ENCODE results near the gene PRRG4. TPM values are rescaled to one million over a fixed set of nuclear protein-coding genes. Genes with fewer than 3 reads are reported as not detected.

Gene PRRG4
- total and polyA plus RNA-seq, 2 of the 13 experiments (the other 11 are each of a cell fraction or from before 2014, with no cell fraction given) = 0.24 to 0.95 TPM

- ATAC-seq (no peak), DNase-seq (ENCODE audit: low spot score) (no peak), FAIRE-seq (no peak)
- Histone ChIP-seq H3K27ac (ENCODE audit: extremely low read length, insufficient read depth, low read length) (no peak overlapping the region), H3K4me1 (ENCODE audit: insufficient read depth, low read length) (no peaks in the 10 kb centered on the region), H3K4me2 (ENCODE audit: low read depth, low read length) (no peak overlapping the region), H3K9ac (ENCODE audit: insufficient read depth, low read depth, low read length) (no peak overlapping the region), H3K27me3 (ENCODE audit: control insufficient read depth in 1 of 2, insufficient read depth in 2 of 2, low read length in 2 of 2) (no peaks in the 10 kb centered on the region), H3K79me2 (ENCODE audit: insufficient read depth, low read length) (no peaks in the 10 kb centered on the region), H3K36me3 (replicated peaks in 1 of 2; ENCODE audit: control insufficient read depth in 1 of 2, insufficient read depth in 2 of 2, low read length in 2 of 2) (no peaks in the 10 kb centered on the region), H3K4me3 (replicated peaks in 1 of 3; ENCODE audit: insufficient read depth in 1 of 3, low read depth in 2 of 3, low read length in 3 of 3) (no peak overlapping the region), H3K9me3 (ENCODE audit: low read length) (no peaks in the 10 kb centered on the region), H4K20me1 (ENCODE audit: insufficient read depth, low read length) (no peaks in the 10 kb centered on the region), H2AFZ (ENCODE audit: low read length) (no peak overlapping the region)
- TF ChIP-seq NRL (CRISPR knock-in tag; IDR thresholded peaks at IDR 0.05; ENCODE audit: borderline replicate concordance) (no peak), ZNF34 (CRISPR knock-in tag; IDR thresholded peaks at IDR 0.05; ENCODE audit: borderline replicate concordance) (no peak), EP300 (IDR thresholded peaks at IDR 0.05; ENCODE audit: low read depth in 2 of 2, low read length in 2 of 2) (no peak), EP300 (CRISPR knock-in tag; IDR thresholded peaks at IDR 0.05; ENCODE audit: borderline replicate concordance) (no peak), TEF (CRISPR knock-in tag; IDR thresholded peaks at IDR 0.05) (no peak), SRSF9 (IDR thresholded peaks at IDR 0.05; ENCODE audit: borderline replicate concordance, insufficient read depth, low read depth, low read length, poor library complexity, severe bottlenecking) (no peak)
- TF ChIP-seq, protein P1, sequence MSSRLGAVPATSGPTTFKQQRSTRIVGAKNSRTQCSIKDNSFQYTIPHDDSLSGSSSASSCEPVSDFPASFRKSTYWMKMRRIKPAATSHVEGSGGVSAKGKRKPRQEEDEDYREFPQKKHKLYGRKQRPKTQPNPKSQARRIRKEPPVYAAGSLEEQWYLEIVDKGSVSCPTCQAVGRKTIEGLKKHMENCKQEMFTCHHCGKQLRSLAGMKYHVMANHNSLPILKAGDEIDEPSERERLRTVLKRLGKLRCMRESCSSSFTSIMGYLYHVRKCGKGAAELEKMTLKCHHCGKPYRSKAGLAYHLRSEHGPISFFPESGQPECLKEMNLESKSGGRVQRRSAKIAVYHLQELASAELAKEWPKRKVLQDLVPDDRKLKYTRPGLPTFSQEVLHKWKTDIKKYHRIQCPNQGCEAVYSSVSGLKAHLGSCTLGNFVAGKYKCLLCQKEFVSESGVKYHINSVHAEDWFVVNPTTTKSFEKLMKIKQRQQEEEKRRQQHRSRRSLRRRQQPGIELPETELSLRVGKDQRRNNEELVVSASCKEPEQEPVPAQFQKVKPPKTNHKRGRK (CRISPR knock-in tag; IDR thresholded peaks at IDR 0.05) = no peak
- 1% methylated on average over 2 of the region's 2 CpGs for WGBS (ENCODE audit: low lambda C conversion rate)
- ChIA-PET CTCF (ENCODE audit: low intra/inter-chr PET ratio, low total read pairs) (no interaction called here), POLR2A (no interaction called here)
- intact Hi-C loops (cut with micrococcal nuclease; ENCODE audit: unreplicated experiment) = no loop called here
- in situ Hi-C loops (cut with HindIII; ENCODE audit: extremely low pct_ligation_motif_present, low pct_unique_long_range_greater_than_20kb) = no loop called here
- BruUV-seq (replicated peaks) = no TSS peak
These were observed 25.9 kb downstream of the PRRG4 start for GRCh38 chr11:32855601-32856000.
